ENCODE measurements around the gene DNPH1. TPM values are rescaled to one million over a fixed set of nuclear protein-coding genes. Genes with fewer than 3 reads are reported as not detected.

Gene DNPH1
- total and polyA plus RNA-seq, 2 donors (not counting 3 experiments of a cell fraction or from before 2014, with no cell fraction given), result 37.7 to 120 TPM

DNA sequence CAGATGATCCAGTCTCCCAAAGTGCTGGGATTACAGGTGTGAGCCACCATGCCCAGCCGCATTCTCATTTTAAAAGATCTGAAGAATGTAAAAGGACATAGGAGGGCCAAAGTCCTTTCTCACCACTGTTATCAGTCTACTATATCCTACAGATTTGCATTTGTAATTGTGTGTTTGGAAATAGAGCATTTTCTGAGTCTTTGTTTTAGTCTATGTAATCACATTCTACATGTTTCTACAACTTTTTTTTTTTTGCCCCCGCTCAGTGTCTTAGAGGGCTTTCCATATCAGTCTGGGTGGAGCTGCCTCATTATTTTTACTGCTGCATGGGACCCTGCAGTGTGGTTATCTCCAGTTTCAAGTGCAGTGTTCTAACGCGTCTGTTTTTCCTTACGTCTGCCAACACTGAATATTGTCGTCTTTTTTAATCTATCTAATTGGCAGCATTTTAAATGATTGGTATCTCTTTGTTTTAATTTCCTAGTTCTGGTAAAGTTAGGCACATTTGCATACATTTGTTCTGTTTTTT lies 39.4 kb downstream of the DNPH1 start:
- FAIRE-seq, result peak; percentile 28
- POLR2A ChIA-PET, result no interaction called here

More for the DNA sequence above, 39.4 kb downstream of the DNPH1 start:
- Histone ChIP-seq H3K9me1 (replicated peaks; ENCODE audit: control insufficient read depth, extremely low read depth, insufficient read depth, low read length) (no peaks in the 10 kb centered on the region), H3K9ac (replicated peaks; ENCODE audit: extremely low read depth, insufficient read depth, low read length) (no peak overlapping the region), H3K4me3 (replicated peaks in 1 of 3; ENCODE audit: insufficient read depth in 1 of 3, low read depth in 1 of 3, low read length in 3 of 3) (no peak overlapping the region), H2AFZ (ENCODE audit: low read depth, low read length) (no peak overlapping the region), H3K4me1 (ENCODE audit: control insufficient read depth, extremely low read depth, insufficient read depth, low read length) (no peaks in the 10 kb centered on the region), H3K79me2 (ENCODE audit: control insufficient read depth, insufficient read depth, low read length) (no peaks in the 10 kb centered on the region), H3K9me3 (replicated peaks; ENCODE audit: control insufficient read depth, insufficient read depth, low read length) (no peaks in the 10 kb centered on the region), H4K20me1 (replicated peaks; ENCODE audit: control insufficient read depth, extremely low read depth, insufficient read depth, low read length) (no peaks in the 10 kb centered on the region), H3K27ac (ENCODE audit: insufficient read depth, low read depth, low read length) (no peak overlapping the region), H3K4me2 (ENCODE audit: insufficient read depth, low read length) (no peak overlapping the region), H3K27me3 (ENCODE audit: control insufficient read depth in 2 of 2, insufficient read depth in 2 of 2, low read length in 2 of 2) (no peaks in the 10 kb centered on the region), H3K36me3 (ENCODE audit: control insufficient read depth in 2 of 2, extremely low read depth in 1 of 2, insufficient read depth in 2 of 2, low read length in 2 of 2) (peaks cover 5 to 20% of the 10 kb centered on the region in 2 experiments)
- intact Hi-C loops (cut with micrococcal nuclease), result no loop called here
- dilution Hi-C loops (cut with MboI; ENCODE audit: extremely low pct_ligation_motif_present, low sequenced_read_pairs), result no loop called here
- CTCF ChIA-PET, result interaction anchor here (1.6 to 2.7 kb wide), 2 partner anchors 39 kb away, joined by 3 to 10 read pairs; partner anchors contain the start of gene DNPH1
- TF ChIP-seq POLR2A (IDR thresholded peaks at IDR 0.05; ENCODE audit: low read depth, low read length) (no peak), JUN (IDR thresholded peaks at IDR 0.05; ENCODE audit: borderline replicate concordance, insufficient read depth, insufficient read length, low read depth) (no peak), MYC (IDR thresholded peaks at IDR 0.05; ENCODE audit: low read depth, low read length) (no peak), POLR2AphosphoS5 (IDR thresholded peaks at IDR 0.05; ENCODE audit: insufficient read depth, low read depth, low read length) (no peak), EZH2 (IDR thresholded peaks at IDR 0.05; ENCODE audit: borderline replicate concordance, low read depth, low read length, severe bottlenecking) (no peak), GATA2 (IDR thresholded peaks at IDR 0.05; ENCODE audit: insufficient read depth, insufficient read length, low read depth, low read length) (no peak), FOS (IDR thresholded peaks at IDR 0.05; ENCODE audit: borderline replicate concordance, insufficient read depth, low read length) (no peak)
- TF ChIP-seq, protein P1, sequence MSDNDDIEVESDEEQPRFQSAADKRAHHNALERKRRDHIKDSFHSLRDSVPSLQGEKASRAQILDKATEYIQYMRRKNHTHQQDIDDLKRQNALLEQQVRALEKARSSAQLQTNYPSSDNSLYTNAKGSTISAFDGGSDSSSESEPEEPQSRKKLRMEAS (IDR thresholded peaks at IDR 0.05; ENCODE audit: insufficient read depth, insufficient read length), result no peak
- TF ChIP-seq, protein P2, sequence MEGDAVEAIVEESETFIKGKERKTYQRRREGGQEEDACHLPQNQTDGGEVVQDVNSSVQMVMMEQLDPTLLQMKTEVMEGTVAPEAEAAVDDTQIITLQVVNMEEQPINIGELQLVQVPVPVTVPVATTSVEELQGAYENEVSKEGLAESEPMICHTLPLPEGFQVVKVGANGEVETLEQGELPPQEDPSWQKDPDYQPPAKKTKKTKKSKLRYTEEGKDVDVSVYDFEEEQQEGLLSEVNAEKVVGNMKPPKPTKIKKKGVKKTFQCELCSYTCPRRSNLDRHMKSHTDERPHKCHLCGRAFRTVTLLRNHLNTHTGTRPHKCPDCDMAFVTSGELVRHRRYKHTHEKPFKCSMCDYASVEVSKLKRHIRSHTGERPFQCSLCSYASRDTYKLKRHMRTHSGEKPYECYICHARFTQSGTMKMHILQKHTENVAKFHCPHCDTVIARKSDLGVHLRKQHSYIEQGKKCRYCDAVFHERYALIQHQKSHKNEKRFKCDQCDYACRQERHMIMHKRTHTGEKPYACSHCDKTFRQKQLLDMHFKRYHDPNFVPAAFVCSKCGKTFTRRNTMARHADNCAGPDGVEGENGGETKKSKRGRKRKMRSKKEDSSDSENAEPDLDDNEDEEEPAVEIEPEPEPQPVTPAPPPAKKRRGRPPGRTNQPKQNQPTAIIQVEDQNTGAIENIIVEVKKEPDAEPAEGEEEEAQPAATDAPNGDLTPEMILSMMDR (IDR thresholded peaks at IDR 0.05; ENCODE audit: extremely low read depth in 1 of 2, insufficient read depth in 1 of 2, low read depth in 1 of 2, low read length in 2 of 2), result no peak
- no TSS peak for BruUV-seq (replicated peaks)
- no peak for DNase-seq (ENCODE audit: low read depth, low spot score)
